ENCODE measurements around the gene ARHGAP5. TPM values are rescaled to one million over a fixed set of nuclear protein-coding genes. Genes with fewer than 3 reads are reported as not detected.

ARHGAP5 gene
- total RNA-seq, 1 donor = 88.7 TPM

DNA sequence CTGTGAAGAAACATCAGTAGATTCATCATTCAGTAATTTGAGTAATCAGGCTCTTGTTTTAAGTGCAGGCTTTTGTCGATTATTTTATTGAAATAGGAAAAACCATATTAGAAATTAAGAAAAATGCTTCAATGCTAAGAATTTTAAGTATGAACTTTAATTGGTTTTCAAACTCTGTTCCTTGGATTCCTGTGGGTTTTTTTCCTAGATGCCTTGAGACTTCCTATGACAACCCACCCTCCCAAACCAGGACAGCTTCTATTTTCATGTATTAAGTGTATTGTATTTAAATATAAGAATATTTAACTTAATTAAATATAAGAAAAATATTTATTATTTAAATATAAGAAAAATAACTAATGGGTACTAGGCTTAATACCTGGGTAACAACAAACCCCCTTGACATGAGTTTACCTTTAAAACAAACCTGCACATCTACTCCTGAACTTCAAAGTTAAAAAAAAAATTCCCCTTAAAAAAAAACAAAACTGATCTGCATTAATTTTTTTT is 3.0 kb downstream of the ARHGAP5 start:
- Histone ChIP-seq H3K27ac (ENCODE audit: low read depth, low read length) (no peak overlapping the region), H3K9me3 (ENCODE audit: low read depth, low read length) (no peaks in the 10 kb centered on the region), H3K27me3 (ENCODE audit: insufficient read depth, low read length) (peaks cover under 1% of the 10 kb centered on the region), H3K4me3 (ENCODE audit: insufficient read depth, low read length) (no peak overlapping the region), H2AFZ (ENCODE audit: low read length) (no peak overlapping the region), H3K36me3 (ENCODE audit: insufficient read depth, low read length) (no peaks in the 10 kb centered on the region), H3K4me1 (ENCODE audit: insufficient read depth, low read length) (peaks cover 18% of the 10 kb centered on the region), H4K20me1 (ENCODE audit: insufficient read depth, low read length) (peaks cover 54% of the 10 kb centered on the region), H3K4me2 (ENCODE audit: insufficient read depth, low read length) (no peak overlapping the region), H3K79me2 (ENCODE audit: insufficient read depth, low read length) (peaks cover 75% of the 10 kb centered on the region)
- TF ChIP-seq, protein P1, sequence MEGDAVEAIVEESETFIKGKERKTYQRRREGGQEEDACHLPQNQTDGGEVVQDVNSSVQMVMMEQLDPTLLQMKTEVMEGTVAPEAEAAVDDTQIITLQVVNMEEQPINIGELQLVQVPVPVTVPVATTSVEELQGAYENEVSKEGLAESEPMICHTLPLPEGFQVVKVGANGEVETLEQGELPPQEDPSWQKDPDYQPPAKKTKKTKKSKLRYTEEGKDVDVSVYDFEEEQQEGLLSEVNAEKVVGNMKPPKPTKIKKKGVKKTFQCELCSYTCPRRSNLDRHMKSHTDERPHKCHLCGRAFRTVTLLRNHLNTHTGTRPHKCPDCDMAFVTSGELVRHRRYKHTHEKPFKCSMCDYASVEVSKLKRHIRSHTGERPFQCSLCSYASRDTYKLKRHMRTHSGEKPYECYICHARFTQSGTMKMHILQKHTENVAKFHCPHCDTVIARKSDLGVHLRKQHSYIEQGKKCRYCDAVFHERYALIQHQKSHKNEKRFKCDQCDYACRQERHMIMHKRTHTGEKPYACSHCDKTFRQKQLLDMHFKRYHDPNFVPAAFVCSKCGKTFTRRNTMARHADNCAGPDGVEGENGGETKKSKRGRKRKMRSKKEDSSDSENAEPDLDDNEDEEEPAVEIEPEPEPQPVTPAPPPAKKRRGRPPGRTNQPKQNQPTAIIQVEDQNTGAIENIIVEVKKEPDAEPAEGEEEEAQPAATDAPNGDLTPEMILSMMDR (IDR thresholded peaks at IDR 0.05; ENCODE audit: extremely low read depth, low read depth, low read length) = no peak
- DNase-seq (ENCODE audit: insufficient read length, low spot score, missing footprints) = no peak

DNA sequence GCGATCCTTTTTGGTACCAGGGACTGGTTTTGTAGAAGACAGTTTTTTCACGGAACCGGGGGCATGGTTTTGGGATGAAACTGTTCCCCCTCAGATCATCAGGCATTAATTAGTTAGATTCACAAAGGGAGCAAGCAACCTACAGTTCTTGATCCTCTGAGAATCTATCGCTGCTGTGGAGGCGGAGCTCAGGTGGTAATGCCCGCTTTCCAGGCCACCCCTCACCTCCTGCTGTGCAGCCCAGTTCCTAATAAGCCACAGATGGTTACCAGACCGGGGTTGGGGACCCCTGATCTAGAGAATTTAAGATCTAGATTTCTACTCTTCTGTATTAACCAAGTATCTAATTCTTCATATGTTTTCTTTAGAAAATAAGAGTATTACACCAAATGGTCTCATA is 4.8 kb downstream of the ARHGAP5 start:
- Histone ChIP-seq H3K27ac (ENCODE audit: low read depth, low read length) (no peak overlapping the region), H3K4me3 (ENCODE audit: insufficient read depth, low read length) (no peak overlapping the region), H3K27me3 (ENCODE audit: insufficient read depth, low read length) (no peaks in the 10 kb centered on the region), H3K79me2 (ENCODE audit: insufficient read depth, low read length) (peaks cover 92% of the 10 kb centered on the region), H4K20me1 (ENCODE audit: insufficient read depth, low read length) (peaks cover 67% of the 10 kb centered on the region), H2AFZ (ENCODE audit: low read length) (no peak overlapping the region), H3K4me2 (ENCODE audit: insufficient read depth, low read length) (no peak overlapping the region), H3K4me1 (ENCODE audit: insufficient read depth, low read length) (peaks cover 15% of the 10 kb centered on the region), H3K9me3 (ENCODE audit: low read depth, low read length) (no peaks in the 10 kb centered on the region), H3K36me3 (ENCODE audit: insufficient read depth, low read length) (no peaks in the 10 kb centered on the region)
- DNase-seq (ENCODE audit: insufficient read length, low spot score, missing footprints) = no peak
- TF ChIP-seq, protein P1 (IDR thresholded peaks at IDR 0.05; ENCODE audit: extremely low read depth, low read depth, low read length) = no peak

- TF ChIP-seq, protein P1 (IDR thresholded peaks at IDR 0.05; ENCODE audit: extremely low read depth, low read depth, low read length) = no peak
- no peaks in the 10 kb centered on the region for H3K36me3 ChIP-seq (ENCODE audit: insufficient read depth, low read length)
- H3K27ac ChIP-seq (ENCODE audit: low read depth, low read length) = no peak overlapping the region
- H4K20me1 ChIP-seq (ENCODE audit: insufficient read depth, low read length) = peaks cover 73% of the 10 kb centered on the region
- no peak overlapping the region for H3K4me3 ChIP-seq (ENCODE audit: insufficient read depth, low read length)
- no peaks in the 10 kb centered on the region for H3K9me3 ChIP-seq (ENCODE audit: low read depth, low read length)
- no peak overlapping the region for H3K4me2 ChIP-seq (ENCODE audit: insufficient read depth, low read length)
- H2AFZ ChIP-seq (ENCODE audit: low read length) = no peak overlapping the region
- no peaks in the 10 kb centered on the region for H3K27me3 ChIP-seq (ENCODE audit: insufficient read depth, low read length)
- DNase-seq (ENCODE audit: insufficient read length, low spot score, missing footprints) = no peak
- peaks cover 97% of the 10 kb centered on the region for H3K79me2 ChIP-seq (ENCODE audit: insufficient read depth, low read length)
- peaks cover 14% of the 10 kb centered on the region for H3K4me1 ChIP-seq (ENCODE audit: insufficient read depth, low read length)
Observed at GRCh38 chr14:32083315-32083624, 6.2 kb downstream of the ARHGAP5 start.

GRCh38 chr14:32083789-32084188 is 6.7 kb downstream of the ARHGAP5 start:
- no peak overlapping the region for H3K4me3 ChIP-seq (ENCODE audit: insufficient read depth, low read length)
- no peak overlapping the region for H3K27ac ChIP-seq (ENCODE audit: low read depth, low read length)
- DNase-seq (ENCODE audit: insufficient read length, low spot score, missing footprints) = peak; percentile 21
- peaks cover 9% of the 10 kb centered on the region for H3K4me1 ChIP-seq (ENCODE audit: insufficient read depth, low read length)
- H3K9me3 ChIP-seq (ENCODE audit: low read depth, low read length) = no peaks in the 10 kb centered on the region
- TF ChIP-seq, protein P1 (IDR thresholded peaks at IDR 0.05; ENCODE audit: extremely low read depth, low read depth, low read length) = no peak
- H3K36me3 ChIP-seq (ENCODE audit: insufficient read depth, low read length) = no peaks in the 10 kb centered on the region
- H2AFZ ChIP-seq (ENCODE audit: low read length) = no peak overlapping the region
- H4K20me1 ChIP-seq (ENCODE audit: insufficient read depth, low read length) = peaks cover 70% of the 10 kb centered on the region
- peaks cover 97% of the 10 kb centered on the region for H3K79me2 ChIP-seq (ENCODE audit: insufficient read depth, low read length)
- no peaks in the 10 kb centered on the region for H3K27me3 ChIP-seq (ENCODE audit: insufficient read depth, low read length)
- H3K4me2 ChIP-seq (ENCODE audit: insufficient read depth, low read length) = no peak overlapping the region

Data from osteoblast (primary cell).